ENCODE results near the gene XYLT1.

The XYLT1 gene

DNA sequence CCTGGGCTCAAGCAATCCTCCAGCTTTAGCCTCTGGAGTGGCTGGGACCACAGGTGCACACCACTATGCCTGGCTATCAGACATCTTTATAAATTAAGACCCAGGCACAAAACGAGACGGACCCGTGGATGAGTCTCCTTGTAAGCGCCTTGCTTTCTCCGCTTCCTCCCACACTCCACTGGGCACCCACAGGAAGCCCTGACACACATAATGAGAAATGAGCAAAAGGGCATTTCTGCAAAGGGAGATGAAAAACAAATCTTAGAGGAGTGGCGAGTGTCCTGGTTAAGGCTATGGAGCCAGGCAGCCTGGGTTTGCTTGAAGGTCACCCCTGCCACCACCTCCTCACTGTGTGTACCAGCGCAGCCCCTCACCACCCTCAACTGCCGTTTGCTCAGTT, 56.3 kb downstream of the XYLT1 start:
- Histone ChIP-seq H3K4me1 (ENCODE audit: control insufficient read depth, low read length) (peaks cover 62% of the 10 kb centered on the region), H4K20me1 (ENCODE audit: control insufficient read depth, insufficient read depth, low read depth, low read length) (peaks cover 3% of the 10 kb centered on the region; the same call in 1 of the 2 replicates), H3K79me2 (ENCODE audit: control insufficient read depth, low read length) (peaks cover 56% of the 10 kb centered on the region), H3K27ac (ENCODE audit: low read depth, low read length) (peak overlapping the region; percentile 57), H3K4me2 (ENCODE audit: low read length) (peak overlapping the region; percentile 86), H3K4me3 (ENCODE audit: low read length) (peak overlapping the region; percentile 62), H3F3A (ENCODE audit: control insufficient read depth, insufficient read depth) (peaks cover 2% of the 10 kb centered on the region; the same call in 1 of the 2 replicates), H3K9me3 (ENCODE audit: control insufficient read depth, insufficient read depth, low read length) (no peaks in the 10 kb centered on the region), H3K36me3 (ENCODE audit: control insufficient read depth, low read length) (peaks cover 8% of the 10 kb centered on the region), H3K9me2 (replicated peaks; ENCODE audit: control insufficient read depth, low read length) (no peaks in the 10 kb centered on the region), H3K27me3 (ENCODE audit: control insufficient read depth, low read length) (no peaks in the 10 kb centered on the region)
- TF ChIP-seq CTCF (IDR thresholded peaks at IDR 0.05; ENCODE audit: low read depth, low read length, poor library complexity, severe bottlenecking) (no peak), EZH2phosphoT487 (IDR thresholded peaks at IDR 0.05; ENCODE audit: borderline replicate concordance, low read length) (no peak)

DNA sequence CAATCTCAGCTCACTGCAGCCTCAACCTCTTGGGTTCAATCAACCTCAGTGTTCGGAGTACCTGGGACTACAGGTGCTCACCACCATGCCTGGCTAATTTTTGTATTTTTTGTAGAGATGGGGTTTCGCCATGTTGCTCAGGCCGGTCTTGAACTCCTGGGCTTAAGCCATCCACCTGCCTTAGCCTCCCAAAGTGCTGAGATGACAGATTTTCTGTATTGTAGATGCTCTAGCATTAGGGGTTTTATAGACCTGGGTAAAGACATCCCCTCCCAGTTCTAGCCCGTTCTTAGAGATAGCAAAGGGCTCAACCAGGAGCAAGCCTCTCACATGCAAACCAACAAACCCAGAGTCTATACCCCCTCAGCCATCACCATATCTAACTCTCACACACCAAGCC, 57.3 kb downstream of the XYLT1 start:
- peaks cover 3% of the 10 kb centered on the region; the same call in 1 of the 2 replicates for H4K20me1 ChIP-seq (ENCODE audit: control insufficient read depth, insufficient read depth, low read depth, low read length)
- H3K4me1 ChIP-seq (ENCODE audit: control insufficient read depth, low read length), result peaks cover 71% of the 10 kb centered on the region
- no peak overlapping the region for H3K27ac ChIP-seq (ENCODE audit: low read depth, low read length)

DNA sequence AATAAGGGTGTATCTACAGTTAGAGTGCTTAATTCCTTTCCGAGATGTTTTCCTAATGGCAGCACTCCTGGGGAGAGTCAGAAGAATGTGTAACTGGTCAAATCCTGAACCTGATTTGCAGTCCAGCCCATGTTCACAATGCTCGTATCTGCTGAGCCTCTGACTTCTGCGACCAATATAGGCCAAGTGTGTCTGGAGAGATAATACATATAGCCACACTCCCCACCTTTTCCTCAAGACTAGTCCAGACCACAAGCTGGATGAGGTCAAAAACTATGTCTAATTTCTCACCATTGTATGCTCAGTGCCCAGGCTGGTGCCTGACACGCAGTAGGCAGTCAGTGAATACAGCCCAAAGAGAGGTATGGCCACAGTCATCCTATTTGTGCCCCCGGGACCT, 58.0 kb downstream of the XYLT1 start:
- peaks cover 3% of the 10 kb centered on the region; the same call in 1 of the 2 replicates for H4K20me1 ChIP-seq (ENCODE audit: control insufficient read depth, insufficient read depth, low read depth, low read length)
- H3K36me3 ChIP-seq (ENCODE audit: control insufficient read depth, low read length), result peaks cover 5% of the 10 kb centered on the region
- H3K9me2 ChIP-seq (replicated peaks; ENCODE audit: control insufficient read depth, low read length), result no peaks in the 10 kb centered on the region
- no peak overlapping the region for H3K4me3 ChIP-seq (ENCODE audit: low read length)
- peaks cover 2% of the 10 kb centered on the region; the same call in 1 of the 2 replicates for H3F3A ChIP-seq (ENCODE audit: control insufficient read depth, insufficient read depth)
- H3K9me3 ChIP-seq (ENCODE audit: control insufficient read depth, insufficient read depth, low read length), result no peaks in the 10 kb centered on the region
- no peak overlapping the region for H3K4me2 ChIP-seq (ENCODE audit: low read length)
- H3K27ac ChIP-seq (ENCODE audit: low read depth, low read length), result no peak overlapping the region
- H3K4me1 ChIP-seq (ENCODE audit: control insufficient read depth, low read length), result peaks cover 68% of the 10 kb centered on the region
- peaks cover 56% of the 10 kb centered on the region for H3K79me2 ChIP-seq (ENCODE audit: control insufficient read depth, low read length)
- no peaks in the 10 kb centered on the region for H3K27me3 ChIP-seq (ENCODE audit: control insufficient read depth, low read length)
- TF ChIP-seq CTCF (IDR thresholded peaks at IDR 0.05; ENCODE audit: low read depth, low read length, poor library complexity, severe bottlenecking) (no peak), EZH2phosphoT487 (IDR thresholded peaks at IDR 0.05; ENCODE audit: borderline replicate concordance, low read length) (no peak)

More for the DNA sequence above, 57.3 kb downstream of the XYLT1 start:
- Histone ChIP-seq H3K4me3 (ENCODE audit: low read length) (no peak overlapping the region), H3K9me3 (ENCODE audit: control insufficient read depth, insufficient read depth, low read length) (no peaks in the 10 kb centered on the region), H3K79me2 (ENCODE audit: control insufficient read depth, low read length) (peaks cover 58% of the 10 kb centered on the region), H3F3A (ENCODE audit: control insufficient read depth, insufficient read depth) (peaks cover 2% of the 10 kb centered on the region; the same call in 1 of the 2 replicates), H3K4me2 (ENCODE audit: low read length) (peak overlapping the region; percentile 86), H3K27me3 (ENCODE audit: control insufficient read depth, low read length) (no peaks in the 10 kb centered on the region), H3K9me2 (replicated peaks; ENCODE audit: control insufficient read depth, low read length) (no peaks in the 10 kb centered on the region), H3K36me3 (ENCODE audit: control insufficient read depth, low read length) (peaks cover 8% of the 10 kb centered on the region)
- TF ChIP-seq CTCF (IDR thresholded peaks at IDR 0.05; ENCODE audit: low read depth, low read length, poor library complexity, severe bottlenecking), result no peak
- no peak for TF ChIP-seq EZH2phosphoT487 (IDR thresholded peaks at IDR 0.05; ENCODE audit: borderline replicate concordance, low read length)

Data from DOHH2 (cell line).